Activated T-helper 9 cell treated with anti-CD3 and anti-CD28 coated beads, Interleukin-2, amount 50 U/mL, for 16 hours (primary cell): ENCODE results near the gene NTNG1.
"Not testable (repeated sequence)": the region's sequence is repeated elsewhere in the genome, so short reads cannot be mapped to it uniquely, and the experiment has no call there.

ENCODE experiments used
- DNase-seq: peaks from one replicate; pipeline ENCODE4 v3.0.0-alpha.2; 2020; ENCODE audit warnings: low read depth

Gene NTNG1

DNA sequence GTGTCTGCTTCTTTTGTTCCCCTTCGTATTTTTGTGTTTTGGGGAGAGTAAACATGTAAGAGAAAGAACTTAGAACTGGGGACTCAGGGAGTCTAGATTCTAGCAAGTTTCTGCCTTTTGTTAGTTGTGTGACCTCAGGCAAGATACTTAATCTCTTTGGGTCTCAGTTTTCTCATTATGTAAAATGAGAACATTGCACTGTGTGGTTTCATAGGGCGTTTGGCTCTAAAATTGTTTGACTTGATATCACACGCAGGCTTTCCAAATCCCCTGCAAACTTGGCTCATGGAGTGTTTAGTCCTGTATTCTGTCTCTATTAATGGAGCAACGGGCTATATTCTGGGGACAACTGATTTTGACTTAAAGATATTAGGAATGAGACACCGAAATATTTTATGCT, 57.7 kb downstream of the NTNG1 start:
- DNase-seq = no peak

DNA sequence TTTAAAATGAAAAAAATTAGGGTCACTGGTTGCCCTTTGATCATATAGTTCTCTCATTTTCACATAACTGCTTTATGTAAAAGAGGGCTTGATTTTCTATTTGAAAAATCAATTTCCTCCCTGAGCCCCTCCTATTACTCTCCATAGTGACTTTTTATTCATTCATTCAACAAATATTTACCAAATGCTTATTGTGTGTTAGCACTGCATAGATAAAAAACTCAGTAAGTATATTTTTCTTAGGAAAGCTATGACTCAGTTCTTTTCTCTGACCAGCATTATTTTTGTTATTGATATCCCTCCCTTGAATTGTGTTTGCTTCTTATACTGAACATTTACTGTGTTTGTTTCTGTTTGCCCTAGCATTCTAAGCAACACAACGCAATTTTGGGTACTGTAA, 59.8 kb downstream of the NTNG1 start:
- no peak for DNase-seq

DNA sequence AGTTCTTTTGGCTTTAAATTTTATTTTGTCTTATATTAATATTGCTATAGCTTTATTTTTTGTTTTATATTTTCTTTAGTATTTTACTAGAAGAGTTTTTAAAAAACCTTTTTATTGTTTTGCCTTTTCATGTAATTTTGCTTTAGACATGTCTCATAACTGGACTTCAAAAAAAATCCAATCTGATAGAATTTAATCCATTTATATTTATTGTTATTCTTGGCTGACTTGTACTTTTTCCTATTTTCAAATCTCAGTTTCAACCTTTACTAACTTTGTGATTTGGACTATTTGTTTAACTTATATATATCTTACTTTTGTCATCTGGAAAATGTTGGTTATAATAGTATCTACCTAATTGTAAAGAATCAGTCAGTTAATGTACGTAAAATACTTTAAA, 61.2 kb downstream of the NTNG1 start:
- no peak for DNase-seq

DNA sequence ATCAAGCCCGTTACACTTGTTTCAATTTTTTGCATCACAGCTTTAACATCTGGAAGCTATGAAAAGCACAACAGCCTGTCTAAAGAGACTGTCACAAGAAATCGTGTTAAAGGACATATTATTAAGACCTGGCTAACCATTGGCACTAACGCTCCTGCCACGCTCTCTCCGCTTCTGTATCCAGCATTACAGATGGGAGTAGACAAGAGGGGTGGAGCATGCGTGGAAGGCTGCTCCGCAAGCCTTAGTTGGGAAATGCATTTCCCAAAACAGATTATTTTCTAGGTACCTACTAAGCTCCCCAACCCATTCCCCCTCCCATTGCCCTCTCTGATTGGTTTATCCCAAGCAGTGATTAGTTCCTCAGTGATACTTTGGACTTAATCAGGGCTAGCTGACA, 72.4 kb downstream of the NTNG1 start:
- DNase-seq = no peak

DNA sequence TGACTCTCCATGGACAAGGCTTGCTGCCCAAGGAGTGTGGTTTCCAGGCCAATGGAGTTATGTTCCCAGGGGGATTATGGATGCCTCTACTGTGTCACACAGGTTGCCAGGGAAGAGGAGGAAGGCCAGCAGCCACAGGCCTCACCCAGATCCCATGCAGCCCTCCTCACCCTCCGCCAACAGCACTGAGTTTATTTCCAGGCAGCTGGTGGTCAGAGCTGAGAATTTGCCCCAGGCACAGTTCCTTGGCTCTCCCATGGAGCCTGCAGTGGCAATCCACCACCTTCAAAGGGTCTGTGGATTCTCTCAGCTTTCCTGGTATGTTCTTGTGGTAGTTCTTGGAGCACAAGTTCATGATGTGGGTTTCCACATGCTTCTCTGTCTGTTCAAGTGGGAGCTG, 79.2 kb downstream of the NTNG1 start:
- DNase-seq = no peak

DNA sequence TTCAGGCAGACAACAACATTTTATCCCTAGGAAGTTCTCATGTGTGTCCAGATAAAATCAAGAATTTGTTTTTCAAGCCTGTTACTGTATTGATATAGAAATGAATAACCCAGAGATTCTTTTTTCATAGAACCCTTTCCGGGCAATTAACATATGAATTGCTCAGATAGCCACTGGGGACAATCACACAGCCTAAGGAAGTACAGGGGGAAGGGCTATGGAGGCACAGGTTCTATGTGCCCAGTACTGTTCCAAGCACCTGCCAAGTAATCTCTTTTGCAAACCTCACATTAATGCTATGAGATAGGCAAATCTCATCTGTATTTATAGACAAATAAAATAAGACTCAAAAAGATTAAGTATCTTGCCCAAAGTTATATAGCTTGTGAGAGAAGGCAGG, 84.9 kb downstream of the NTNG1 start:
- DNase-seq = no peak

DNA sequence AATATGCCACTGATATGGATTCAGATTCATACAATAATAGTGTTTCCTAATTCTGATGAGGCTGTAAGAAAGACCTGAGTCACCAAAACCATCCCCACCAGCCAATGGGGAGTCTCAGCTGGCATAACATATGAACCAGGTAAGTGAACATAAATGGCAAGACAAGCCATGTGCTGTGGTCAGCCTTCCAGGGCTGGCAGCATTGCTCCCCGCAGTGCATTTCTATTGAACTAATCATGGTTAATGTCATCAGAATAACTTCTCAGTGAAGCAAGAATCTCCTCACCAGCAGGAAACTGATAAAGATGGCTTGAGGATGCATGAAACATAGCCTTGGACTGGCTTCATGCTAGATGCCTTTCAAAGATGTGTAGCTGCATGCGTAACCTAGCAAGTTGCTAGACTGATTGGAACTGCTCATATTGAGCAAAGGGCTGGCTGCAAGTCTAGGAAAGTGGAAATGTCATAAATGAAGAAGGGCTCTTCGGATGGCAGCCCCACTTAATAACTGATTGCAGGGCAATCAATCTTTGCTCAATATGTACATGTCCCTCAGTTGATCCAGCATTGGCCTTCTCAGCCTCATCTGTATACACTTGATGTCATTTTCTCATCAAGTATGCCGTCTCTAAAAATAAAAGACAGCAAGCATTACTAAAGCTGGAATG, 88.0 kb downstream of the NTNG1 start:
- DNase-seq = no peak

DNA sequence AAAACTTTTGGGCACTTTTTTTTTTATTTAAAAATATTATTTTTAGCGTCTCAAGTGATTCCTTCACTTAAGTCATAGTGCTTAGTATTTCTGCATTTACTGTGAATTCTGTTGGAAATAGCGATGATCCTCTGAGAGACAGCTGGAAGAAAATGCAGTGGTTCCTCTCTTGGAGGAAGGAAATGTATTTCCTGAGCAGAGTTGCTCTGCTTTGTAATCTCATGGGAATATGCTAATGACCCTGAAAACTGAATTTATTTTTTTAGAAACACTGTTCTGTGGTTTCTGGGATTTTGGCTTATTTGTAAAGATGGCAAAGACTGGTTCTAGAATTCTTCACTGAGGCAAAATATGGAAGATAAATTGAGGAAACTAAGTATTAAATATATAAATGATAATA, 88.9 kb downstream of the NTNG1 start:
- no peak for DNase-seq

DNA sequence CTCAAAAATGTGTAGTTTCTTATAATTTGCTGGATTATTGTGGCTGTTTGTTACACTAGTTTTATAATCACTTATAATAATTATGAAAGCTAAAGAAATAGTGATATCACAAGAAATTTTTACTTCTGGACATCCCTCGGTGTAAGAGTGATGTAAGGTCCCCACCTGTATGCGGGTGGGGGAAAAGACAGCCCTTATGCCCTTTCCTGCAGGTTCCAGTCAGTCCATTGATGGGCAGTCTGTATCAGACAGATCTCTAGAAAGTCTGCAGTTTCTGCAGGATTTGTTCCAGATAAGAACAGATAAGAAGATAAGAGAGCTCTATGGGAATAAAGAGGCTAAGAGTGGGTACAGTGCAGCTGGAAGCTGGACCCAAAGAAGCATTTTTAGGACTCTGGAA, 89.3 kb downstream of the NTNG1 start:
- DNase-seq = no peak

DNA sequence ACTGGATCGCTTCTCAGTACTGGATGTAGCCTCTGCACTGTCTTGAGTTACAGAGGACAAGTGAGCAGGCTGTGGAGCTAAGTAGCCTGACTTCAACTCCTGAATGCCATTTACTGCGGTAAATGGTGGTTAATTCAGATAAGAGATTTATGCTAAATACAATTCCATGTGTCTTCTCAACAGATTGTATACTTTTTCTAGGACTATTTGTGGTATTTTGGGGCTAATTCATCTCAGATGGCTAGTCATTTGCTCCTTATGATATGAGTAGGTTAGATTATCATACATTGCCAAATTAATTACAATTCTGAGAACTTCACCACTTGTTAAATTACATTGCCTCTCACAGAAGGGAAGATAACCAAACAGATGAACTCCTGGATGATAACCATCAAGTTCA, 90.5 kb downstream of the NTNG1 start:
- no peak for DNase-seq

DNA sequence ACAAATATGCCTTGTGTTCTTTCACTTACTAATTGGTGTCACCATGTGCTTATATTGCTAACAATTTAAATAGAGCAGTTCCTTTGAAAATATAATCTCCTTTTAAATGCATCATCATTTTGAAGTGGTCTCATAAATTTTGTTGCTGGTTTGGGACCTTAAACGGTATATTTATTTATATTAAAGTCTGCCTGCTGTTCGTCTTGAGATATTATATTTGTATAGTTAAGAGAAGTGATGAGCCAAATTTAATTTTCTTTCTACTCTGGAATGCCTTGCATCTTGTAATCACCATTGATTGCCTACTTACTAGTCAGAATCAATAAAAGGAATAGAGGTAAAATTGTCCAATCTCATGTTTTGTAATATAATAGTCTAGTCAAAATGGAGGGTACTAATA, 91.6 kb downstream of the NTNG1 start:
- DNase-seq = no peak

DNA sequence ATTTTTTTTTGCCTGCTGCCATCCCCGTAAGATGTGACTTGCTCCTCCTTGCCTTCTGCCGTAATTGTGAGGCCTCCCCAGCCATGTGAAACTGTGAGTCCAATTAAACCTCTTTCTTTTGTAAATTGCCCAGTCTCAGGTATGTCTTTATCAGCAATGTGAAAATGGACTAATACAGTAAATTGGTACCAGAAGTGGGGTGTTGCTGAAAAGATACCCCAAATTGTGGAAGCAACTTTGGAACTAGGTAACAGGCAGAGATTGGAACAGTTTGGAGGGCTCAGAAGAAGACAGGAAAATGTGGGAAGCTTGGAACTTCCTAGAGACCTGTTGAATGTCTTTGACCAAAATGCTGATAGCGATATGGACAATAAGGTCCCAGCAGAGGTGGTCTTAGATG, 95.9 kb downstream of the NTNG1 start:
- not testable (repeated sequence) for DNase-seq

DNA sequence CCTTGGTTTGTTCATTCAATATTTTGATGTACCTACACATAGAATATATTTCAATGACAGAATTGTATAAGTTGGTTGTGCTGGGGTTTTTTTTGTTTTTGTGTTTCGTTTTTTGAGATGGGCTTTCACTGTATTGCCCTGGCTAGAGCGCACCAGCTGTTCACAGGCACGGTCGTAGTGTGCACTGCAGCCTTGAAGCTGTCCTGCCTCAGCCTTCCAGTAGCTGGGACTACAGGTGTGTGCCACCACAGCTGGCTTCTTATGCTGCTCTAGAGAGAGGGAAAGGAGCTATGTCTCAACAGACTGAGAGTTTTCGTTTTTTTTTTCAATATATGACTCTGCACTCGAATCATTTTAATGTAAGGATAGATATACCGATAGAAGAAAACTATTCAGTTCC, 102.6 kb downstream of the NTNG1 start:
- no peak for DNase-seq

DNA sequence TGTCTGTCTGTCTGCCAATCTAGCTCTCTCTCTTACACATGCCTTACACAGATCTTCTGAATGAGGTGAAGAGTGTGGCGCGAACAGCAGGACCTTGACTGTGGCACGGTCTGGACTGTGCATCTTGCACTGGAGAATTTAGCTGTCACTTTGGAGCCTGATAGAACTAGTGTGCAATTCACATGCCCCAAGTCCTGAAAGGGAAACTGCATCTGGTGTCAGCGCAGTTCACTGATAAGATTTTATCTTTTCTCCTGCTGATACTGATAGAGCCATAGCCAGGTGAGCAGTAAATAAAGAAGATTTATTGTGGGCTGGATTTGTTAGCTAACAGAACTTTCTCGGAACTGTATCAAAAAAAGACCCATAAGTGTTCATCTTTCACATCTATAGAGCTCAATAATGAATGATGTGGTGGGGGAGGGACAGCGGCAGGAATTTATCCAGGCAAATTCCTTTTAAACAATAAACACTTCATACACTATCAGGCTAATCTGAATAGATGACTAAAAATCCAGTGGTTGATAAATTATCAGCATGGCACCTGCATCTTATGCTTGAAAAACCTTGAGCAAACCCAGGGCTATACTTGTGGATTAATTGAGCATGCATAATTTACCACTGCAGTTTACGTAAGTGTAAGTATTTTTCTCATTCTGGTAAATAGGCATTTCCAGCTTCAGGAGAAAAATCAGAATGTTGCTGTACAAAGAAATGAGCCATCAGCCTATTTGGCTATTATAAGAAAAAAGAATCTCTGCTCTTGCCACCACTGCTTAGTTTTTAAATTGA, 104.1 kb downstream of the NTNG1 start:
- no peak for DNase-seq

DNA sequence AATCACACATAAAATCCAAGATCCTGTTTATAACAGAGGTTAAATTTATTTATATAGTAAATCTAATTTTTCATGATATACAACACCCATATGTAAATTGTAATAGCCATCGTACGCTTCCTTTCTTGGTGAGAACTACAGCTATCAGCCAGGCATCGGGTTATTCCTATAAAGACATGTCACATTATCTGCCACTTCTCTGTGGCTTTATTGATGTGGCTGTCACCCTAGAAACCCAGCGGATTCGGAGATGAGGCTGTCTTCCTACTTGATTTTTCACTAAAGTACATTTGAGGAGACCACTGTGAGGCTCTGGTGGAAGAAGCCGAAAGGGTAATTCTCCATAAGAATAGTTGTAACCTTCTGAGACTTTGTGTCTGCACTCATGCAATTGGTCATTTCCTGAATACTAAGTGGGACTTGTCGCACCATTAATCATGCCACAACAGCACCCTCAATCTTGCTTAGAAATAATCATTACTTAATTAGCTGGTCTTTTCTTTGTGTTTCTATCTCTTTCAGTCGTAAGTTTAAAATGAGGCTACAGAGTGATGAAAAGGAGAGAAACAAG, 106.0 kb downstream of the NTNG1 start:
- DNase-seq = no peak

DNA sequence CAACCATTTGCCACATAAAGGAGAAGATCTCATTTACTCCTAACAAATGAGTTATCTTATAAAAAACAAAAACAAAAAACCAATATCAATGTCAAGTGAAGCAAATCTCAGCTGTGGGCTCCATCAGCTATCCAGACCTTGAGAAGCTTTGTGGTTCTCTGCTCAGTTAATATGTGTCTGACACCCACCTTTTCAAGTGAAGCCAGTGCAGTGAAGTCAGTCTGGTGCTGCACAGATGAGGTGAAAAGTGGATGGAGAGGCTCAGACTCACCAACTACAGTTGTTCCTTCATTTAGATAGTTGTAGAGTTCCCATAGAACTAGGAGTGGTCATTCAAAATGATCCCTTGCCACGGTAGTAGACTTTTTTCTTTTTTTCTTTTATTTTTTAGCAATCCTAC, 106.8 kb downstream of the NTNG1 start:
- DNase-seq = no peak

DNA sequence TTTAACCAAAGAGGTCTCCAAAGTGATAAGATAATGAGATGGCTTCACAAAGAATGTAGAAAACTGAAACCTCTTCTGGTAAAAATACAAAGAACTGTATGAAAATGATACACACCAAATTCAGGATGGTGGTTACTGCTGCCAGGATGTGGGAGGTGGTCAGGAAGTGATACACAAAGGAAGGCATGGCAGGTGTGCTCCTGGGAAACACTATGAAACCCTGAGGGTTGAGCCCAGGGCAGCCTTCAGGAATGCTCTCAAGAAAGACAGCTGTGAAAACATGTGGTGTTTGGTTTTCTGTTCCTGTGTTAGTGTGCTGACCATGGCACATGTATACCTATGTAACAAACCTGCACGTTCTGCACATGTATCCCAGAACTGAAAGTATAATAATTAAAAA, 109.3 kb downstream of the NTNG1 start:
- DNase-seq = no peak

DNA sequence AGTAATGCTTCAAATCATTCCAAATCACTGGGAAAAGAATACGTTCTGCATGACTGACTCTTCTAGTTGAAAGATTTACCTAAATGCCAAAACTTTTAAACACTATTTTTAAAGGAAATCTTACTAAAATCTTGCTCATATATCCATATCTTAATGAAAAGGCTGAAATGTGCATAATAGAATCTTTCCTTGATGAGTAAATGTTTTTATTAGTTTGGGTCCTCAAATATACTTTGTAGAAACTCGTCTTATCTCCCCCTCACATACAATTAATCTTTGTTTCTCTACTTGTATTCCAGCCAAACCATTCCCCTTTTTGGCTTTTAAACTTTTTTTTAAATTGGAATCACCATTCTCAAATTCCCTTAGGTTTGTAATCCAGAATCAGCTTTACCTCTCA, 110.2 kb downstream of the NTNG1 start:
- no peak for DNase-seq

DNA sequence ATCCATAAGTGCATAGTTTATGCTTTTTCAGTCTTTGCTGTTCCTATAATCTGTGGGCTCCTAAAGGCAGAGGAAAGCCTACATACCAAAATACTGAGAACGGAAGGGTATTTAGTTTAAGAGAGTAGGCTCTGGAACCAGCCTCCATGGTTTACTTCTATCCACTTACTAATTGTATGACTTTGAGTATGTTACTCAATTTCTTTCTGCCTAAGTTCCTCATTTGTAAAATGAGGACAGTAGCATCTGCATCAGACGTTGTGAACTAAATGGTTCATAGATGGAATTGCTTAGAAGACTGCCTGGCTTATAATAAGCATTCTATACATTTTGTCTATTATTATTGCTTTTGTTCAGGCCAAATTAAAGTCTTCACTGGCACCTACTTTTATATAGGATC, 111.0 kb downstream of the NTNG1 start:
- DNase-seq = no peak

DNA sequence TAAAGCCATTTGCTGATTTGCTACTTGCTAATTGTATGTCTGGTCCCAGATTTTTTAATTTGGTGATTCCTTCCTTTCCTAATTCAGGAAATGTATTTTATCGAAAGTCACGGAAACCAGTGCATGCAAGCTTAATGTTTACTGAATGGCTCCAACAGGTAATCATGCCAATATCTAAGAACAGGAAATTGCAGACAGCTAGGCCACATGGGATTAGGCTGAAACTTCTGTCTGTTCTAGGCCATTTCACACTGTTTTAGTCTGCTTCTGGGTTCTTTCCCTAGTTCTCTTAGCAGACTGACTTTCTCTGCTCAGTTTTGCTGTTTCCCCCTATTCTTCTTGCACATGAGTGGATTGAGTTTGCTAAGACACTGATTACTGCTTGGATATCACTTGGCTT, 111.4 kb downstream of the NTNG1 start:
- no peak for DNase-seq

DNA sequence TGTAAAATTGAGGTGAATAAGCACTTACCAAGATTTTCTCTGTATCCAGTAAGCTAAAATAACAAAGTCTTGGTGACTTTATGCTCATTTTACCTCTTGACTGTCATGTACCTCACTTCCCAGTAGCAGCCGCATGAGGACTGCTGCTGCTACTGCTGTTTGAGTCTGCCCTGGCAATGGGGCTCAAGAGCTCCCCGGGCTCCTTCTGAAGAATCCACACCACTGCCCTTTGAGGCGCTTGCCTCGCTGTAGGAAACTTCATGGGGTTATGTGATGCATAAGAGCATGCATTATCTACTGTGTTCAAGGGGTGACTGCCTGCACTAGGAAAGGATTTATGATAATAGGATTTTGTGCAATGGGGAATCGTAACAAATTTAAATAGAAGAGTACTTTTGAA, 113.5 kb downstream of the NTNG1 start:
- no peak for DNase-seq

DNA sequence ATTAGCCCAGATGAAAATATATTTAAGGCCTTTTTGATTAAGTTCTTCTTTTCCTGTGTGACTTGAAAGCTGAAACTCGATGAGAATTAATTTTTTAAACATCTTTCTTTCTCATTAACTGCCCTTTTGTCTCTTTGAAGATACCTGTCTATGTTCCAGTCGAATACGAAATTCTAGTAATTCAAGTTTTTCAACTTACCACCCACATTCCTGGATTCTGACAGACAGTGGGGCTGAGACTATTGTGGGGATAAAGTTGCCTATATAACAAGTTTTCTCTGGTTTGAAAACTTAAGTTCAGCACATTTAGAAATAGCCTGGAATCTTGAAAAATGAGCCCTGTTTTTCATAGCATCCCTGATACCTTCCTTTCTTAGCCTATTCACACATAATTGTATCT, 114.6 kb downstream of the NTNG1 start:
- no peak for DNase-seq

DNA sequence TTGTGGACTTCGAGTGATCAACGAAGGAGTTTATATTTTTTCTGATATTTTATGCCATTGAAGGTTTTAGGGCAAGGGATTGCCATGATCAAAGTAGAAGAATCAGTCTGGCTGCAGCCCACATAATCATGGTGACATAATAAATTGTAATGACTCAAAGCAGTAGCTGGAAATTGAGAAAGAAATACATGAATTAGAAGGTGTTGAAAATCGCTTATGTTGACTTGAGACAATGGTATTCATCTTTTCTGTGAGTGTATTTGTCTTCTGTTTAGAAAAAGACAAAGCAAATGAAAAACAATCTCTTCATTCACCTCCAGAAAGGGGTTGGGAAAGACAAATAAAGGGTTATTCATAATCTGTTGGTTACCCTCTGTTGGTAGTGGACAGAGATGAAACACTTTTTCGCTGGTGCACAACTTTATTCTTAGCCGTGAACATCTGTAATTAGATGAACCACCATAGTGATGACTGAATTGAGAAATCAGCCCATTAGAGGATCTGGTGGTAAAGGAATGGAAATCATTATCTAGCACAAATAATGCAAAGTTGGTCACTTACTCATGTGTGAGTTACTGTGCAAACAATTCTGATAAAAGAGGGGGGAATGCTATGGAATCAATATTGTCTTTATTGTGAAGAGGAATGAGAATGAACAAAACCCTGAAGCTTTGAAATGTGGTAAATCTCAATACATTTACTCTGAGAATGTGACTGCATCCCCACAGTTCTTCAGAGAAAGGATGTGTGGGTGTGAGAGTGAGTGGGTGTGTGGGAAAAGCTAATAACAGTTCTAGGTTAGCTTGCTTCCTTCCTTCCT, 121.8 kb downstream of the NTNG1 start:
- DNase-seq = no peak
